IPS-NIHi11 (cell line): ENCODE results near the gene ZSCAN5A.
"Not testable (repeated sequence)": the region's sequence is repeated elsewhere in the genome, so short reads cannot be mapped to it uniquely, and the experiment has no call there.

ENCODE experiments used
- DNase-seq: peaks from one replicate; pipeline ENCODE4 v3.0.0; 2012; ENCODE audit warnings: mixed read lengths, low spot score

ZSCAN5A gene

DNA sequence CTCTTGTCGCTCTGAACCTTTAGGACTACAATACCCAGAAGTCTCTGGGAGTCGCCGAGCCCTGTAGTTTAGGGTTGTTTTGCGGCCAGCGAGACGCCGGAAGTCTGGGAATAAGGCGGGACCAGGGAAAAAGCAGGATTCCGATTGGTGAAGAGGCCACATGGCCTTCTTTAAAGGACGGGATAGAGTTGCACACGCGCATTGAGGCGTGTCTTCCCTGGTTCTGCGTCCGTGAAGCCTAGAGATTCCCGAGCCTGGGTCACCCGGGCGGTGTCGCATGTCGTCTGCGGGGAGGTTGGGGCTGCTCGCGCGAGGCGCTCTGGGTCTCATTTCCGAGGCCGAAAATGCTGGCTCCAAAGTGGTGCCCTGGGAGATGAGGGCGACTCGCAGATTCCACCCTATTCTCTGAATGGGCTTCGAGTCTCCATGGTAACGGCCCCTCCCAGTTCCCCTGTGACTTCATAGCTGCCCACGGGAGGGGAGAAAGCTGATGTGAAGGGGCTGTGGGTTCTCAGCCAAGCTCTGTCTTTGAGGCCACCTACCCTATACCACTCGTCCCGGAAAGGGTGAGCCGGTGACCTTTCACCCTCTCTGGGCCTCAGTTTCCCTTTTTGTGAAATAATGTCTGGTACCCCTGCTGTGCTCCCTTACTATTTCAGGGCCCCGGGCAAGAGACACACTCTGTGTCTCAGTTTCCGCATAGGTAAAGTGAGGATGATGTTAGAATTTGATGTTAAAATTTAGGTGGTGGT lies 614 bp upstream of the ZSCAN5A start:
- DNase-seq, result peak; percentile 93

DNA sequence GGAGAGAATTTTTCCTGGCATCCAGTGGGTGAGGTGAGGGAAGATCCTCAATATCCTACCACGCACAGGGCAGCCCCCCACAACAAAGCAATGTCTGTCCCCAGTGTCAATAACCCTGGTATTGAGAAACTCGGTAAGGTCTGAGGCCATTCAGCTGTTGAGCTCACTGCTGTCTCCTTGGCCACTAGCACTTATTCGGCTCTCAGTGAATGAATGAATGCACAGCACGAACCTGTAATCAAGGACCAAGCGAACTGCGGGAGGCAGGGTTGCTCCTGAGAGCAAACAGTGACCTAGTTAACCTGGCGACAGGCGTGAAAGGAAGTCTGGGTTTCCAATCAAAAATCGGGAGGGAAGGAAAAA lies 640 bp downstream of the ZSCAN5A start:
- peak; percentile 42 for DNase-seq

DNA sequence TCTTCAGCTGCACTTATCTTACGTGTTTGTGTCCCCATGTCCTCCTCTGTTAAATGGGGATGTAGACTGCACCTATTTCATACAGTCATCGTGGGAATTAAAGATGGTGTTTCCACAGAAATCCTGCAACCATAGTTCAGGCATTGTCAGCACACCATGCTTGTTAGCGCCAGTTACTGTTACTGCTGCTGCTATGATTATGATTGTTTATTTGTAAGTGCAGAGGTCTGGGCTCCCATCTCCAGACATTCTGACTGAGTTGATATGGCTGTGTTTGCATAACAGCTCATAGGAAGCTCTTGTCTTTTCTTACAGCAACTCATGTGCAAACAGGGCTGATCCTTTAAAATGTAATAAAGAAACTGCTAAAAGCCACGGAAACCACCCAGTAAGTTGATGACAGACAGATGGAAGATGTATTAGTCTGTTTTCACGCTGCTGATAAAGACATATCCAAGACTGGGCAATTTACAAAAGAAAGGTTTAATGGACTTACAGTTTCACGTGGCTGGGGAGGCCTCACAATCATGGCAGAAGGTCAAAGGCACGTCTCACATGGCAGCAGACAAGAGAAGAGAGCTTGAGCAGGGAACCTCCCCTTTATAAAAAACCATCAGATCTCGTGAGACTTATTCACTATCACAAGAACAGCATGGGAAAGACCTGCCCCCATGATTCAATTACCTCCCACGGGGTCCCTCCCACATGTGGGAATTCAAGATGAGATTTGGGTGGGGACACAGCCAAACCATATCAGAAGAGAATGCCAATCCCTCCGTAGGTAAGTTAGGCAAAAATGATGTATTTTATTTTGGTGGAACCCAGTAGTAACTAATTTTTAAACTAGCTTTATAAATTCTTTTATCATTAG lies 1.6 kb downstream of the ZSCAN5A start:
- DNase-seq, result no peak

DNA sequence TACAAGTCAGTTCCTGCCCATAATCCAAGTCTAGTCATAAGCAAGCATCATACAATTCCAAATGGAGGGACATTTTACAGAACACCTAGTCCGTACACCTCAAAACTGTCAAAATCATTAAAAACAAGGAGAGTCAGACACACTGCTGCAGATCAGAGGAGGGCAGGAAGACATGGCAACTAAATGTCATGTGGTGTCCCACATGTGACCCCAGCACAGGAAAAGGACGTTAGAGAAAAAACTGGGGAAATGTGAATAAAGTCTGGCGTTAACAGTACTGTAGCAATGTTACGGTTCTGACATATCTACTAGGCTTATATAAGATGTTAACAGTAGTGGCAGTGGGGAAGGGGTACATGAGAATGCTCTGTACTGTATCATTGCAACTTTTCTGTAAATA lies 2.3 kb downstream of the ZSCAN5A start:
- DNase-seq, result no peak

DNA sequence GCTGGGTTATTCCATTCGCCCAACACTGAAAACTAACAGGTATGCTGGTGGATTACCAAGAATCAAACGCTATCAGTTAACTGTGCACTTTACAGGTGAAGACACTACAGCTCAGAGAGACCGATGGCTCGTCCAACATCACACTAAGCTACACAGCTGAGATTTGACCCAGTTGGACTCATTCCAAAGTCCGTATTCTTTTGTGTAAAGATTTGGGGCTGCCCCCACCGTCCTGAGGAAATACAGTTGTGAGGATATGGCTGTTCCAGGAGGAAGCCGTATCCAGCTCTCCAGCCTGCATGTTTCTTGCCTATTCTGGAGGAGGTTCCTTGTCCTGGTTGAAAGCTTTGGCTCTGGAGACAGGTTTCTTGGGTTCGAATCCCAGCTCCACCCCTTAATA lies 4.2 kb downstream of the ZSCAN5A start:
- DNase-seq, result no peak

DNA sequence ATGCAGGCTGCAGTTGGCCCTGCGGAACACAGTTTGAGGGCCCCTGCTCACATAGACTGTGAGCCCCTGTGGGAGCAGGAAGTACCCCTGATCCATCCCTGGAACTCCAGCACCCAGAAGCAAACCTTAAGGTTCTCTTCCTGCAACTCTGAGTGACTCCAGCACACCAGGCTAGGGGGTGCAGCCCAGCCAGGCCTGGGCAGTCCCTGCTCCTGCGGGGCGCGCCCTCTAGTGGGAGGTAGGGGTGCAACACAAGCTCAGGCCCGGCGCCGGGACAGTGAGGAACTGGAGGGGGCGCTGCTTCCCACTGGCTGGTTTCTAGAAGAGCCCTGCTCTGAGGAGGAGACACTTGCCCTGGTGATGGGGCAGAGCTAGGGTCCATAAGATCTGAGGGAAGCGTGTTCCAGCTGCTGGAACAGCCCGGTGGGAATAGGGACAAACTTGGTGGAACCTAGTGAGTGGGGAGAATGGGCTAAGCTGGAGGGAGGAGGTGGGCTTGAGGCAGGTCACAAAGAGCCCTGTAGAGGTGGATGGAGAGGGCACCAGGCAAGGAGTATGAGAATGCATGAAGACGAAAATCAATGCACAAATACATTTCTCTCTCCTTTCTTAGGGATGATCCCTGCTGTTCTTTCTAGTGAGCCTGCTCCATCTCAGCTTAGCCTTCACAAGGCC lies 5.0 kb downstream of the ZSCAN5A start:
- peak; percentile 85 for DNase-seq

DNA sequence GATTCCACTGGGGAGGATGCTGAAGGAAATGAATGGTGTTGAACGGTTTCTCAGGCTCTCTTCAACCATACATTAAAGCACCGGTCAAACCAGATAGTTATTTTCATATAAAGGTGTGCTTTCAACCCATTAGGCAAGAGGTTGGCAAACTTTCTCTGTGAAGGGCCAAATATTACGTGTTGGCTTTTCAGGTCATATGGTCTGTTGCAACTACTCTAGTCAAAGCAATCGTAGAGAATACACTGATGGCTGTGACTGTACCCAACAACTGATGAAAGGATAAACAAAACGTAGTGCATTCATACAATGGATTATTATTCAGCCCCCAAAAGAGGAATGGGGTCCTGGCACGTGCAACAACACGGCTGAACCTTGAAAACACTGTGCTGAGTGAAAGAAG lies 5.8 kb downstream of the ZSCAN5A start:
- no peak for DNase-seq

DNA sequence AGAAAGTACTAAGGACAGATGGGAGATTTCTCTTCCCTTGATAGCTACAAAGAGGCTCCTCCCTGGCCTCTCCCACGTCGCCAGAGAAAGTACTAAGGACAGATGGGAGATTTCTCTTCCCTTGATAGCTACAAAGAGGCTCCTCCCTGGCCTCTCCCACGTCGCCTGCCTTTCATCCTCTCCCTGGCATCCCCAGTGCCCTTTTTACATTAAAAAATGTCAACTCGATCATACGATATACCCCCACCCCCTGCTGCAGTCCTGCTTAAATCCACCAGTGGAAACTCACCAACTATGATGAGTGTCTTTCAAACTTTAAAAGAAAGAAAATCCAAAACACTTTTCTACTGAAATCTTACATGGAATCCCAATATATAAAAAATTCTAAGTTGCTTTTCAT lies 7.6 kb downstream of the ZSCAN5A start:
- not testable (repeated sequence) for DNase-seq

DNA sequence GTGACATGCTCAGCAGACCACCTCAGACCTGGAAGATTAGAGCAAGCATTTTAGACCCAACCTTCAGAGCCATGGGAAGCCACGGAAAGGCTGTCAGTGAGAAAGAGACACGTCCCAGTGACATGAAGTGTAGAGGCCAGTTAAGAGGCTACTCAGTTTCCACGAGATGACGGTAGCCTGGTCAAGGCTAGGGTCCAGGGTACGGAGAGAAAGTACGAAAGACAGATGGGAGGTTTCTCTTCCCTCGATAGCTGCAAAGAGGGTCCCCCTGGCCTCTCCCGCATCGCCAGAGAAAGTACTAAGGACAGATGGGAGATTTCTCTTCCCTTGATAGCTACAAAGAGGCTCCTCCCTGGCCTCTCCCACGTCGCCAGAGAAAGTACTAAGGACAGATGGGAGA lies 8.6 kb downstream of the ZSCAN5A start:
- DNase-seq, result no peak

DNA sequence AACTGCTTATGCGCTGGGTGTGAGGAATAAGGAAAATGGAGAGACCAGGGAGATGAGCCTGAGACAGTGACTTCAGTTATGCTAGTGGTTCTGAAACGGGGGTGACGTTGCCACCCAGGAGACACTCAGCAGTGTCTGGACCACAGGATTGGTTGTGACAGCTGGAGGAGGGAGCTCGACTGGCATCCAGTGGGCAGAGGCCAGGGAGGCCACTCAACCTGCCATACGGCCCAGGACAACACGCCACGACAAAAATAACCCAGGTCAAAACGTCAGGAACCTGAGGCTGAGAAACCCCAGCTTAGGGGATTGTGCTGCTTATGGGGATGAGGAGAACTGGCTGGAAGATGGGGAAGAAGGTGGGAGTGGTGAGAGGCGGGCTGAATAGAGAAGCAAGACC lies 10.4 kb downstream of the ZSCAN5A start:
- no peak for DNase-seq

DNA sequence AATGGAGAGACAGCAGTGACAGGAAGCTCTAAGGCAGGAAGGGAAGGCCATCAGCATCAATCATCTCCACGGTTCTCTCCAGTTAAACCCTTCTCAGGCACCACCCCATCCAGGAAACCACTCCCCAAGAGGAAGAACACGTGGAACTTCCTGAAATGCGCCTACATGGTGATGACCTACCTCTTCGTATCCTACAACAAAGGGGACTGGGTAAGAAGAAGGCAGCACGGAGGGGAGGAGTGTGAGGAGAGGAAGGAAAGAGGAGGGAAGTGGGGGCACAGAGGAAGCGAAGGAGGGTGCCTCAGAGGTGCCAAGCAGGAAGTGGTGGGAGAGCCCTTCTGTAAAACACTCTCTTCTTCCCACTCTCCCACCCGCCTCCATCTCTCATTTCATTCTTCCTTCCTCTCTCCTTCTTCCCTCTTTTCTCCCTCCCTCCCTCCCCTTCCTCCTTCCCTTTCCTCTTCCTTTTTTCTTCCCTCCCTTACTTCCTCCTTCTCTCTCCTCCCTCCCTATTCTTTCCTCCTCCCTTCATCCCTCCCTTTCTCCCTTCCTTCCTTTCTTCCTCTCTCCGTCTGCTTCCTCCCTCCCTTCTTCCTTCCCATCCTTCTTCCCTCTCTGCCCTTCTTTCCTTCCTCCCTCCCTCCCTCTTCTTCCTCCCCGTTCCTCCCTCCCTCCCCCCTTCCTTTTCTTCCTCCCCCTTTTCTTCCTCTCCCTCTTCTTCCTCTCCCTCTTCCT lies 12.6 kb downstream of the ZSCAN5A start:
- DNase-seq, result no peak

DNA sequence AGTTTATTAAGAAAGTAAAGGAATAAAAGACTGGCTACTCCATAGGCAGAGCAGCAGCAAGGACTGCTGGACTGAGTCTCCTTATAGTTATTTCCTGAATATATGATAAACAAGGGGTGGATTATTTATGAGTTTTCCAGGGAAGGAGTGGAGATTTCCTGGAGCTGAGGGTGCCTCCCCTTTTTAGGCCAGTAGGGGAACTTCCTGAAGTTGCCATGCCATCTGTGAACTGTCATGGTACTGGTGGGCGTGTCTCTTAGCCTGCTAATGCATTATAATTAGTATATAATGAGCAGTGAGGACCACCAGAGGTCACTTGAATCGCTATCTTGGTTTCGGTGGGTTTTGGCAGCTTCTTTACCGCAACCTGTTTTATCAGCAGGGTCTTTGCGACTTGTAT lies 13.5 kb downstream of the ZSCAN5A start:
- DNase-seq, result no peak

DNA sequence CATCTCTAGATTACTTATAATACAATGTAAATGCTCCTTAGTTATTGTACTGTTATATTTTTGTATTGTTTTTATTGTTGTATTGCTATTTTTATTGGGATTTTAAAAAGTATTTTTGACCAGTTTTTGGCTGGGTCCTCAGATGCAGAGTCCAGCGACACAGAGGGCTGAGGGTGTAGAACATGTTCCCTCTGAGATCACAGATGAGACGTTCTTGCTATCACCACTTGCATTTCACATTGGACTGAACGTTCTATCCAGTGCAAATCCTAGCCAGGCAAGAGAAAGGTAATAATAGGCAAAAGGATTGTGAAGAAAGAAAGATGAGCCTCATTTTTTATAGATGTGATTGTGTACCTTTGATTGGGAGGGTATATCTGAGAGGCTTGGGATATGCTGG lies 15.0 kb downstream of the ZSCAN5A start:
- DNase-seq, result no peak

DNA sequence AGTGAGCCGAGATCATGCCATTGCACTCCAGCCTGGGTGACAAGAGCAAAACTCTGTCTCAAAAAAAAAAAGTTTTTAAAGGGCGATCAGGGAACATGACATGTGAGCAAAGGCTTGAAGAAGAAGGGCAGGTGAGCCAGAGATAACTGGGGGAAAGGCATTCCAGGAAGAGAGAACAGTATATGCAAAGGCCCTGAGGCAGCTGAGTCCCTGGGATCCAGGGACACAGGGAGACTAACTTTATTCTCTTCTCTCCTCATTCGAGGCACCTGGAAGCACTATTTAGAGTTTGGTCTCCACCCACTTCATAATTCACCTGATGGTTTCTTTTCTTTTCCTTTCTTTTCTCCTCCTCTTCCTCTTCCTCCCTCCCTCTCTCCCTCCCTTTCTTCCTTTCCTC lies 17.6 kb downstream of the ZSCAN5A start:
- DNase-seq, result no peak

DNA sequence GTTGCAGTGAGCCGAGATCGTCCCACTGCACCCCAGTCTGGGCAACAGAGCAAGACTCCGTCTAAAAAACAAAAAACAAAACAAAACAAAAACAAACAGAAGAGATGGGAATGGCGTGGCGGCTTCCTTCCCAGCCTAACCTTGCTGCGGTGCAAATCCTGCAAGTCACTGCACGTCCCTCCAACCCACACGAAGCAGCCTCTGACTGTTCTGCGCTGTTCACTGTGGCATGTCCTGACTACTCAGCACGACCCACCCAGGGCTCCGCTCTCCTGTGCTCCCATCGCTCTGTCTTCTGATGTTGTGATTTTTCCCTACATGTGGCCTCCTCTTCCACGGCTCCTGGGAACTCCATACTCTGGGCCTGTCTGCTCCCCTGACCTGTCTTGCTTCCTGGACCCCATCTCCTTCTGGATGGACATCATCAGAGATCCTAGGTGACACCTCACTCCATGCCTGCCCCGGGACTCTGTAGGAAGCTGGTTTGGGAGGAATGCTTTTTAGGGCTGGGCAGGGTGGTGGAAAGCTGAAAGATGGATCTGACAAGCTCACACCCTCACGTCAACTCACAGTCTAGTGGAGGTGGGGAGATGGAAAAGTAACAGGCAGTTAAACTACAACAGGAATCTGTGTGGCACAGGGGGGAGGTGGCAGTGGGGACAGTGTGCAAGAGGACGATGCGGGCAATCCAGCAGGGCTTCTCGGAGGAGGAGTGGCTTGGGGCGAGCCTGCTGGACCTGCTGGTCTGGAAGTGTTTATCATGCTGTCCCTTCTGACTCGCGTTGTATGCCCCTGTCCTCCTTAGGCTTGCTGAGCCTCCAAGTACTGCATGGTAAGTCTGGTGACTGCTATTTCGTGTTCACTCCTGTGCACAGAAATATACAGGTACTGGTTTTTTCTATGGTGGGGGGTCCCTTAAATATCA lies 18.8 kb downstream of the ZSCAN5A start:
- no peak for DNase-seq

DNA sequence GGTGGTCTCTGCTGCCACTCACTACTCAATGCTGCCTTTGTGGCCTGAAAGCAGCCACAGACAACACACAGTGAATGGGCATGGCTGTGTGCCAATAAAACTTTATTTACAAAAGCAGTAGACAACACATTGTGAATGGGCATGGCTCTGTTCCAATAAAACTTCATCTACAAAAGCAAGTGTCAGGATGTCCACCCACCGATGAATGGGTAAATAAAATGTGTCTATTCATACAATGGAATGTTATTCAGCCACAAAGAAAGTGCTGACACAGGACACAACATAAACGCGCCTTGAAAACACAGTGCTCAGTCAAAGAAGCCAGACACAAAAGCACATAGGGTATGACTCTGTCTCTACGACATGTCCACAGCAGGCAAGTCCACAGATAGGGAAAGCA lies 20.1 kb downstream of the ZSCAN5A start:
- DNase-seq, result no peak

DNA sequence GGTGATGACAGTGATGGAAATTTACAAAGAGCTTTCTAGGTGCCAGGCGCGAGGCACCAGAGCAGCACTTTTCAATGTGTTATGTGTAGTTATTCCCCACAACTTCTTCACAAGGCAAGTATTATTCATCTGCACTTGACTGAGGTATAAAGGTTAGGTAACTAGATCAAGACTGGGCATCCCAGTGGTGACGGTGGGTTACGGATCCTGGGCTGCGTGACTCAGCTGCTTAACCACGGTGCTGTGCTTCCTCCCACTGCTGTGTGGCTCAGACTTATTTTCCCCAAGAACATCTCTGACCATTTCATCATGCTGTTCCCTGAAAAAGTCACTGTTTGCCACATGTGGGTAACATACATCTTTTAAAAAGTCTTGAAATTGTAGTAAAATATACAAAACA lies 22.8 kb downstream of the ZSCAN5A start:
- no peak for DNase-seq

DNA sequence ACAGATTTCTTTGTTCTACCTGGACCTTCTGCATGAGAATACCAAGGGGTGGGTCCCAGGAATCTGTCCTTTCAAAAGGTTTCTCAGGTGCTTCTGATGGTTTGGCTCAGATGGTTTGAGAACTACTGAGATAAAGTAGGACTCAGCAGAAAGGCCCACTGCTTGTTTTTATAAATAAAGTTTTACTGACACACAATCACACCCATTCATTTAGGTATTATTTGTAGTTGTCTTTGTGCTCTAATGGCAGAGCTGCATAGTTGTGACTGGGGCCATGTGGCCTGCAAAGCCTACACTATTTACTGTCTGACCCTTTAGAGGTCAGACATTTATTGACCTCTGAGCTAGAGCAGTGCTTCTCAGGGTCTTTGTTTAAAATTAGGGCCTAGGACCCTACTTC lies 24.5 kb downstream of the ZSCAN5A start:
- DNase-seq, result no peak

DNA sequence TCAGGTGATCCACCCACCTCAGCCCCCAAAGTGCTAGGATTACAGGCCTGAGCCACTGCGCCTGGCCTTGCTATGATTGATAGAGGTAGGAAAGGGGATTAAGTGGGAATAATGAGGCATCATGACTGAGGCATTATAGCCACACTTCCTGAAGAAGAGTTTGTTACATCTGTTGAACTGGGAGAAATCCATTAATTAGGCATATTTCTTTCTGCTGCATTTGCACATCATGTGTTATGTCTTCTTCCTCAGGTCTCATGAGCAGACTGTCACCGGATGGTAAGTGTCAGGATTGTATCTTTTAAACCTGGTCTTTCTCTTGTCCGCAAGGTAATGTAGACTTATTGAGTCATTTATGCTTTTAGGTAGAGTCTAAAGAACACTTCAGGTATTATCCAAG lies 29.9 kb downstream of the ZSCAN5A start:
- DNase-seq, result no peak

DNA sequence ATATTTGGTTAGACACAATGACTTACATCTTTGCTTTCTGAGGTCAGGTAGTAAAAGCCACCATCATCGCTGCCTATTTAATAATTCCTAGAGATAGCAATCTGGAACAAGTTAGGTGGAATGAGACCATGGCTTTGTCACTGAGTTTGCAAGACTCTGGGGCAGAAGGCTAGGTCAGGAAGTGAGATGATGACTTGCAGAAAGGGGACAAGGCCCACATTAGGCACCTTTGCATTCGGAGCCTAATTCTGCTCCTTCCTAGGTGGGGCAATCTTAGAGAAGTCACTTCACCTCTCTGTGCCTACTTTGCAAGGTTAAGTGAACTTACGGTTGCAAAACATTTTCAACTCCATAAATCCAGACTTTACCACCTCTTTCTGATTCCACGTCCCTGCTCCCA lies 31.8 kb downstream of the ZSCAN5A start:
- DNase-seq, result no peak

DNA sequence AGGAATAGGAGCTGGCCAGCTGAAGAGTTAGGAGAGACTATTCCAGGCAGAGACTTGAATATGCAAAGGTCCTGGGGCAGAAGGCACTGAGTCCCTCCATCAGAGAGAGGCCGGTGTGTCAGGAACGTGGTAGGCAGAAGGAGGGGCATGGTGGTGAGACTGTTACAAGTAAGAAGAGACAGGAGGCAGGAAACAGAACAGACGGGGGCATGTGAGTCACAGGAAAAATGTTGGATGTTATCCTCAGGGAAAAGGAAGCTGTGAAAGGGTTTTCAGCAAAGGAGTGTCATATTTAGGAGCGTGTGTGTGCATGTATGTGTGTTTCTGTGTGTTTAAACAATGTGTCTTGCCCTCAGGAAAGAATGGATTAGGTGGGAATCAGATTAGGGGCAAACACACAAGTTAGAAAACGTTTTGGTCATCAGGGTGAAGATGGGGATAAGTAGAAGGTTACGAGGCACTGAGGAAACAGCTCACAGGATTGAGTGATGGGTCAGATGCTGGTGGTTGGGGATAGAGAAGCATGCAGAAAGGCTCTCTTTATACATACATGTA lies 41.0 kb downstream of the ZSCAN5A start:
- DNase-seq, result no peak
